Ovary (tissue), 9 donors: Measurements from ENCODE around the gene EFNA5. TPM values are rescaled to one million over a fixed set of nuclear protein-coding genes. Genes with fewer than 3 reads are reported as not detected.

ENCODE experiments used
- DNase-seq, 5 donors: peaks; one replicate each; pipeline ENCODE4 v3.0.0-alpha.2; 2019 to 2020
- H3K27ac ChIP-seq, 2 donors: fragments of 200-600 bp; one replicate each; pipeline versions ENCODE4 v1.5.1 to v1.8.0; 2019 to 2022
- H3K27me3 ChIP-seq: fragments of 200-600 bp; one replicate; pipeline ENCODE4 v1.8.0; 2022
- H3K36me3 ChIP-seq: fragments of 200-600 bp; sonication (generic); one replicate; pipeline ENCODE4 v1.5.1; 2019
- H3K4me1 ChIP-seq: one replicate; pipeline ENCODE4 v1.8.1; 2013; ENCODE audit warnings: mild to moderate bottlenecking, moderate library complexity; ENCODE audit not compliant: insufficient read depth
- H3K4me3 ChIP-seq: fragments of 200-600 bp; sonication (generic); one replicate; pipeline ENCODE4 v1.5.1; 2017
- H3K9me3 ChIP-seq, 2 donors: fragments of 200-600 bp in 1 of 2; sonication (generic) in 1 of 2; one replicate each; pipeline versions ENCODE4 v1.5.1 to v1.8.1; 2013 to 2019; ENCODE audit warnings: mild to moderate bottlenecking in 1 of 2, moderate library complexity in 1 of 2
- EP300 ChIP-seq: sonication (generic); formaldehyde crosslinking; IDR thresholded peaks from one replicate; pipeline ENCODE4 v1.6.1; 2017; ENCODE audit warnings: antibody characterized with exemption
- POLR2A ChIP-seq: fragments of 450-650 bp; IDR thresholded peaks from one replicate; pipeline ENCODE4 v1.6.1; 2017; ENCODE audit warnings: antibody characterized with exemption, mild to moderate bottlenecking, moderate library complexity
- WGBS, 3 donors: extraction: QIAGEN DNeasy Blood & Tissue Kit in 1 of 3; methylation state at CpG; one replicate each; pipeline versions ENCODE4 v1.1.5 to v1.1.7; 2013 to 2017; 5-methylcytosine and 5-hydroxymethylcytosine counted together
- intact Hi-C, 4 donors: fragments of 100-400 bp; cut with DNase I; formaldehyde crosslinking; loops; one replicate each; pipeline versions ENCODE4 v1.11.0 to v1.15.1; 2022 to 2023
- polyA plus RNA-seq, 2 donors: library from polyadenylated mRNA; stranded (reverse); fragments of 200-250 nt in 1 of 2; fragments of 350-450 nt in 1 of 2; fragmentation: Illumina TruSeq in 1 of 2; extraction: RNeasy Lipid Tissue Mini Kit (QIAGEN cat#74804) in 1 of 2; gene quantifications; one replicate each; pipeline ENCODE4 v1.2.3, GENCODE V29; 2013 to 2014
- total RNA-seq, 7 donors: library from RNA; depleted of rRNA in 2 of 7; stranded (reverse); fragments of >200 nt in 2 of 7; fragmentation: NEBNext Ultra II Directional in 3 of 7; extraction: Animal tissue kit (Norgen Biotek cat#: 25700) in 3 of 7; gene quantifications; one replicate each; pipeline versions ENCODE4 v1.1.0 to v1.2.4, GENCODE V29; 2016 to 2023
- TF ChIP-seq, protein P1 (sequence below), 3 donors: fragments of 450-650 bp in 2 of 3; fragments of 200-600 bp in 1 of 3; IDR thresholded peaks; one replicate each; pipeline versions ENCODE4 v1.5.1 to v1.8.0; 2016 to 2022; ENCODE audit warnings: antibody characterized with exemption in 3 of 3, mild to moderate bottlenecking in 1 of 3
- donor health status: DM: no; HTN: no; CAD: no; lungs with moderate emphysema.
- donor health status: DM: no; HTN: no; CAD: no.
- donor health status: Bipolar disorder and iron deficiency.
- donor health status: DM: yes; HTN: yes; CAD: no.
- donor health status: DM: no; HTN: no; CAD: no.
- donor health status: DM: yes; HTN: yes; CAD: no.

Gene EFNA5
- total and polyA plus RNA-seq, 9 donors: 1.5 to 20.6 (median 7.7) TPM

DNA sequence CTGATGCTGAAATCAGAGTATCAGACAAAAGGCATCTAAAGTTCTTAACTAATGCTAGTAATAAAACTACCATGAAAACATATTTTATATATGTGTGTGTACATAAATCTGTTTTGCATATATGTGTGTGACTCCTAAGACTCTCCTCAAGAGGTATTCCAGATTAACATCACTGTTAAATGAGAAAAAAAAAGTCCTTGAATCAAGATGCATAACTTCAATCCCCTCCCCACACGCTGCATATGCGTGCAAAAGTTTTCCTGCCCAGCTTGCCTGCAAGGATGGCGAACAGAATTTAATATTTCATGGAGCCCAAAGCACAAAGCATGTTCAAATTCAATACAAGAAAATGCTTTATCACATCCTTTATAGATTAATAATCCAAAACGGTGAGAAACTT lies 34.7 kb downstream of the EFNA5 start:
- peaks cover 2% of the 10 kb centered on the region for H3K4me1 ChIP-seq
- no peaks in the 10 kb centered on the region for H3K27me3 ChIP-seq
- TF ChIP-seq, protein P1, sequence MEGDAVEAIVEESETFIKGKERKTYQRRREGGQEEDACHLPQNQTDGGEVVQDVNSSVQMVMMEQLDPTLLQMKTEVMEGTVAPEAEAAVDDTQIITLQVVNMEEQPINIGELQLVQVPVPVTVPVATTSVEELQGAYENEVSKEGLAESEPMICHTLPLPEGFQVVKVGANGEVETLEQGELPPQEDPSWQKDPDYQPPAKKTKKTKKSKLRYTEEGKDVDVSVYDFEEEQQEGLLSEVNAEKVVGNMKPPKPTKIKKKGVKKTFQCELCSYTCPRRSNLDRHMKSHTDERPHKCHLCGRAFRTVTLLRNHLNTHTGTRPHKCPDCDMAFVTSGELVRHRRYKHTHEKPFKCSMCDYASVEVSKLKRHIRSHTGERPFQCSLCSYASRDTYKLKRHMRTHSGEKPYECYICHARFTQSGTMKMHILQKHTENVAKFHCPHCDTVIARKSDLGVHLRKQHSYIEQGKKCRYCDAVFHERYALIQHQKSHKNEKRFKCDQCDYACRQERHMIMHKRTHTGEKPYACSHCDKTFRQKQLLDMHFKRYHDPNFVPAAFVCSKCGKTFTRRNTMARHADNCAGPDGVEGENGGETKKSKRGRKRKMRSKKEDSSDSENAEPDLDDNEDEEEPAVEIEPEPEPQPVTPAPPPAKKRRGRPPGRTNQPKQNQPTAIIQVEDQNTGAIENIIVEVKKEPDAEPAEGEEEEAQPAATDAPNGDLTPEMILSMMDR (IDR thresholded peaks at IDR 0.05): no peak
- TF ChIP-seq POLR2A: no peak
- no peak for TF ChIP-seq EP300
- intact Hi-C loops: no loop called here
- H3K4me3 ChIP-seq: no peak overlapping the region
- H3K9me3 ChIP-seq: no peaks in the 10 kb centered on the region
- no peaks in the 10 kb centered on the region for H3K36me3 ChIP-seq
- no peak for DNase-seq
- no peak overlapping the region for H3K27ac ChIP-seq
- WGBS, 3 donors: 84 to 87% (median 86%) methylated on average over 4 of the region's 4 CpGs

DNA sequence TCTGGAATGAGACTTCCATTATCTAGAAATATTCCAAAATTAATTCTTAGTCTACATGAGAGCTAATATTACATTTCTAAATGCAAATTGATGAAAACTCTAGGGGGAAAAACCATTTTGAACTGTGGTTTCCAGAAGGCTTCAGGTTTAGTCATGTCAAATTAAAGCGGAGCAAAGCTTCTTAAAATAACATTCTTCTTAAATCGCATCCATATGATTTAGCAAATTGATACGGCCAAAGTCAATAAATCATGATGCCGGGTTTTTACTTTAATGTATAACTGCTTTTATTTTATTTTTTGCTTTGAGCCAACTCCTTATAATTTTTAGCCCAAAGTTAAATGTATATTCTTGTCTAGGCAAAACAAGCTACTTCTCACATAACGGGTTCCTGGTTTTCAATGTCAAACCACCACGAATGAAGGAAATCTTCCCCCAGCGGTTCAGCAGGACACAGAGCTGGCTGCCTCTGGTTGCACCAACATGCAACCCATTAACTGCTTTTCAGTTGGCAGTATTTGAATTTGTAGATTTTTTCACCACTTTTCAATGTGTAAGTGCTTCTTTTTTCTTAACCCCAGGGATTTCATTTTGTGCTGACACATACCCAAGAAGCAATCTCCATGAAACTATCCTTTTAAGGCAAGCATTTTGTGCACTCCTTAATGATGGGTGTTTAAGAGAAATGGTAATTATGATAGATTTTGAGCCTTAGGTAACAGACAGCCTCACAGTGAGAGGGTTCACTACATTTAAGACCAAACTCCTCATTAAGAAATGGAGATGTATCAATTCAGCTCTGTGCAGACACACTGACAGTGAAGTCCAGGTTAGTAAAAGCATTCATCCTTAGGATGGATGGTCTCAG lies 35.5 kb downstream of the EFNA5 start:
- H3K4me1 ChIP-seq: peaks cover 2% of the 10 kb centered on the region
- WGBS, 3 donors: 96 to 97% (median 97%) methylated on average over 7 of the region's 7 CpGs
- intact Hi-C loops: no loop called here
- TF ChIP-seq, protein P1 (IDR thresholded peaks at IDR 0.05): no peak
- TF ChIP-seq POLR2A (no peak), EP300 (no peak)
- H3K4me3 ChIP-seq: no peak overlapping the region
- H3K27ac ChIP-seq: no peak overlapping the region
- H3K9me3 ChIP-seq: no peaks in the 10 kb centered on the region
- no peaks in the 10 kb centered on the region for H3K27me3 ChIP-seq
- DNase-seq: no peak
- H3K36me3 ChIP-seq: no peaks in the 10 kb centered on the region

DNA sequence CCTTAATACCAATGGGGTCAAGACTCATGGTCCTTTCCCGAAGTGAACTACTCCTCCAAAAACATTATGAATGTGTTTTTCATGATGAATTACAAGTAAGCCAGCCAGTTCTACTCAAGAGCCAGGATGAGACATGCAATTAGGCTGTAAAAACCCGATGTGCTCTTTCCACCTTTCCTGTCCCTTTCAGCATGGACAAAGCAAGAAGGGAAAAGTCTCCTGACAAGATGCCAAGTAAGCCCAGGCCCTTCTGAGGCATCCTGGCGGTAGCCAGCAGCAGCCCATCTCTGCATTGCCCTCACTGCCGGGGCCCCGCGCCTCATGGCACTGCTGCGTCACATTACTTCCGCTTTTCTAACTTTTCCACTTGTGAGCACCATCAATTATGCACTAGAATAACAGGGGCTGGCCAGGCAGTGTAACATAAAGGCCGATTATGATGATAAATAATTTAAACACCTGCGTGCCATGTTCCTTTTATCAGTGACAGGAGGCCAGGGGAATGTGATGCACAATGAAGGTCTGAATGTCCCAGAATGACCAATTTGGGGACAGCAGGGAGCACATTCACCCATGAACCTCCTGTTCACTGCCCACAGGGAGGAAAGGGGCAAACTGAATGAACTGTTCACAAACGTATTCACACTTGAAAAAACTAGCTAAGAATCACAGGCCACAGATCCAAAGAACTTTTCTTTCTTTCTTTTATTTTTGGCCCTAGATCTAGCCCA lies 37.4 kb downstream of the EFNA5 start:
- no peak overlapping the region for H3K27ac ChIP-seq
- intact Hi-C loops: no loop called here
- no peak for DNase-seq
- TF ChIP-seq POLR2A (no peak), EP300 (no peak)
- H3K27me3 ChIP-seq: no peaks in the 10 kb centered on the region
- H3K9me3 ChIP-seq: no peaks in the 10 kb centered on the region
- WGBS, 3 donors: 66 to 72% (median 71%) methylated on average over 11 of the region's 11 CpGs
- no peaks in the 10 kb centered on the region for H3K36me3 ChIP-seq
- H3K4me3 ChIP-seq: no peak overlapping the region
- peaks cover 2% of the 10 kb centered on the region for H3K4me1 ChIP-seq

DNA sequence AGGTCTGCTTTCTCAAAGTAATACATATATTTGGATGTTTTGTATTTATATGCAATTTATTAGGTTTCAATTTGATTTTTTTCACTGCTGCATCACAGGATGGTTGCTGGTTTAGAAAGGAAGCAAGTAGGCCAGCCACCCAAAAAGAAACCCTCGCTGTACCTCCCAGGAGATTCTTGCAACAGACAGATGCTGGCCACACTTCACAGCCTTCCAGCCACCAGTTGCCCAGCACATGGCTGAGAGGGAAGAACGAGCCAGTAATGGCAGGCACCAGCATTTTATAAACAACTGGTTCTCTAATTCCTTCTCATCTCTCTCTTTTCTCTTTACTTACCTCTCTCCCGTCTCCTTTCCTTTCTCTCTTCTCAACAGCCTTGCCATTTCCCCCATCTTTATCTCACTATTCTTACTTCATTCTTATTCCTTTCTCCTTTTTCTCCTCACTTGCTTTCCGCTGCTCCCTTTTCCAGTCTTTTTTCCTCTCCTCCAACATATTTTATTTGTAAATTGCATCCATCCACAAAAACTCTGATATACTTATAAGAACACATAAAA lies 38.9 kb downstream of the EFNA5 start:
- no peak for DNase-seq
- H3K4me1 ChIP-seq: peaks cover 2% of the 10 kb centered on the region
- H3K36me3 ChIP-seq: no peaks in the 10 kb centered on the region
- no peaks in the 10 kb centered on the region for H3K27me3 ChIP-seq
- no peak overlapping the region for H3K4me3 ChIP-seq
- WGBS, 3 donors: 88 to 92% (median 91%) methylated on average over 4 of the region's 4 CpGs
- no peak for TF ChIP-seq POLR2A
- TF ChIP-seq, protein P1 (IDR thresholded peaks at IDR 0.05): no peak
- no peak for TF ChIP-seq EP300
- no peaks in the 10 kb centered on the region for H3K9me3 ChIP-seq
- intact Hi-C loops: no loop called here
- no peak overlapping the region for H3K27ac ChIP-seq
